CD14-positive monocyte (primary cell): Measurements from ENCODE around the gene GAB1. TPM values are rescaled to one million over a fixed set of nuclear protein-coding genes. Genes with fewer than 3 reads are reported as not detected.

Experiments
- DNase-seq, 3 donors: peaks; one replicate each; pipeline ENCODE4 v3.0.0-alpha.2; 2011 to 2022
- H2AFZ ChIP-seq: 2 replicates; pipeline ENCODE4 v1.6.0; 2012; ENCODE audit warnings: mild to moderate bottlenecking, low read depth, low read length, inconsistent platforms; ENCODE audit not compliant: insufficient read depth, poor library complexity, severe bottlenecking
- H3K27ac ChIP-seq, 2 donors: 1 replicate in 1 of 2; 2 replicates in 1 of 2; pipeline ENCODE4 v1.5.1; 2012 to 2013; ENCODE audit warnings: low read length in 2 of 2, control low read depth in 1 of 2, inconsistent platforms in 1 of 2, low read depth in 1 of 2, mild to moderate bottlenecking in 1 of 2
- H3K27me3 ChIP-seq, 2 donors: one replicate each; pipeline versions ENCODE4 v1.6.0 to v1.6.1; 2011 to 2013; ENCODE audit warnings: low read length in 2 of 2; ENCODE audit not compliant: control insufficient read depth in 2 of 2, insufficient read depth in 2 of 2
- H3K36me3 ChIP-seq, 2 donors: replicated peaks in 1 of 2; 1 replicate in 1 of 2; 2 replicates in 1 of 2; pipeline versions ENCODE4 v1.5.1 to v1.6.1; 2012 to 2013; ENCODE audit warnings: low read length in 2 of 2, control low read depth in 1 of 2, inconsistent platforms in 1 of 2, mild to moderate bottlenecking in 1 of 2; ENCODE audit not compliant: insufficient read depth in 2 of 2, control insufficient read depth in 1 of 2
- H3K4me1 ChIP-seq, 2 donors: 1 replicate in 1 of 2; 2 replicates in 1 of 2; pipeline versions ENCODE4 v1.5.1 to v1.6.1; 2012 to 2013; ENCODE audit warnings: low read length in 2 of 2, control low read depth in 1 of 2, inconsistent platforms in 1 of 2, mild to moderate bottlenecking in 1 of 2, moderate library complexity in 1 of 2; ENCODE audit not compliant: insufficient read depth in 2 of 2, control insufficient read depth in 1 of 2
- H3K4me2 ChIP-seq: replicated peaks from 2 replicates; pipeline ENCODE3; 2012; ENCODE audit warnings: low read length, moderate library complexity, mild to moderate bottlenecking; ENCODE audit not compliant: poor library complexity, severe bottlenecking; ENCODE audit errors: extremely low read depth
- H3K4me3 ChIP-seq, 3 experiments: fragments of 200-600 bp in 1 of 3; sonication (generic) in 1 of 3; replicated peaks in 1 of 3; 1 replicate in 2 of 3; 2 replicates in 1 of 3; pipeline ENCODE4 v1.5.1; 2011 to 2013; ENCODE audit warnings: low read length in 3 of 3, mild to moderate bottlenecking in 3 of 3, control low read depth in 2 of 3, low read depth in 2 of 3, inconsistent platforms in 1 of 3, moderate library complexity in 1 of 3
- H3K79me2 ChIP-seq: 2 replicates; pipeline ENCODE4 v1.6.0; 2012; ENCODE audit warnings: mild to moderate bottlenecking, control low read depth, inconsistent platforms, low read length, moderate library complexity; ENCODE audit not compliant: insufficient read depth
- H3K9ac ChIP-seq: 2 replicates; pipeline ENCODE4 v1.6.0; 2017; ENCODE audit warnings: low read length, mild to moderate bottlenecking; ENCODE audit not compliant: insufficient read depth, poor library complexity, severe bottlenecking
- H3K9me3 ChIP-seq, 2 donors: replicated peaks in 1 of 2; 1 replicate in 1 of 2; 2 replicates in 1 of 2; pipeline versions ENCODE4 v1.5.1 to v1.6.1; 2012 to 2013; ENCODE audit warnings: low read length in 2 of 2, control low read depth in 1 of 2; ENCODE audit not compliant: control insufficient read depth in 1 of 2, insufficient read depth in 1 of 2
- H4K20me1 ChIP-seq: 2 replicates; pipeline ENCODE4 v1.6.0; 2012; ENCODE audit warnings: mild to moderate bottlenecking, low read length, control low read depth, moderate library complexity; ENCODE audit not compliant: insufficient read depth
- H3K27ac Mint-ChIP-seq, 7 donors: one replicate each; pipeline ENCODE4 v1.8.0; 2020; ENCODE audit warnings: mild to moderate bottlenecking in 7 of 7, mixed read lengths in 7 of 7, moderate library complexity in 6 of 7, inconsistent platforms in 2 of 7
- H3K27me3 Mint-ChIP-seq, 3 donors: one replicate each; pipeline ENCODE4 v1.8.0; 2021 to 2022; ENCODE audit warnings: low read depth in 3 of 3, mild to moderate bottlenecking in 3 of 3, mixed read lengths in 3 of 3, moderate library complexity in 3 of 3, inconsistent platforms in 1 of 3
- H3K36me3 Mint-ChIP-seq, 2 donors: one replicate each; pipeline ENCODE4 v1.8.0; 2020; ENCODE audit warnings: mixed read lengths in 2 of 2, inconsistent platforms in 1 of 2, mild to moderate bottlenecking in 1 of 2
- H3K4me1 Mint-ChIP-seq: one replicate; pipeline ENCODE4 v1.8.0; 2020; ENCODE audit warnings: mild to moderate bottlenecking, mixed read lengths
- H3K4me3 Mint-ChIP-seq, 2 donors: one replicate each; pipeline ENCODE4 v1.8.0; 2020; ENCODE audit warnings: mild to moderate bottlenecking in 2 of 2, mixed read lengths in 2 of 2, moderate library complexity in 1 of 2
- H3K9me3 Mint-ChIP-seq, 7 donors: one replicate each; pipeline ENCODE4 v1.8.0; 2020 to 2022; ENCODE audit warnings: mixed read lengths in 7 of 7, mild to moderate bottlenecking in 6 of 7, moderate library complexity in 6 of 7, inconsistent platforms in 2 of 7
- WGBS: methylation state at CpG from one replicate; pipeline ENCODE4 v1.1.5; 2013; ENCODE audit warnings: missing lambda C conversion rate; ENCODE audit not compliant: insufficient coverage; 5-methylcytosine and 5-hydroxymethylcytosine counted together
- intact Hi-C, 2 donors: fragments of 100-400 bp; cut with micrococcal nuclease; formaldehyde crosslinking; loops; one replicate each; pipeline versions ENCODE4 v1.15.0 to v1.15.1; 2023
- polyA plus RNA-seq, 3 donors: library from polyadenylated mRNA; depleted of rRNA in 1 of 3; unstranded in 2 of 3; stranded (reverse) in 1 of 3; fragments of 300-500 nt in 2 of 3; fragments of >200 nt in 1 of 3; fragmentation: Illumina TruSeq in 2 of 3; gene quantifications; 1 replicate in 2 of 3; 2 replicates in 1 of 3; pipeline ENCODE4 v1.2.3, GENCODE V29; 2012 to 2021
- TF ChIP-seq, protein P1 (sequence below): fragments of 200-600 bp; IDR thresholded peaks from one replicate; pipeline ENCODE4 v1.8.0; 2022; ENCODE audit warnings: antibody characterized with exemption, mild to moderate bottlenecking

Gene GAB1
- polyA plus RNA-seq, 3 donors = 0.55 to 7.3 (median 0.69) TPM

DNA sequence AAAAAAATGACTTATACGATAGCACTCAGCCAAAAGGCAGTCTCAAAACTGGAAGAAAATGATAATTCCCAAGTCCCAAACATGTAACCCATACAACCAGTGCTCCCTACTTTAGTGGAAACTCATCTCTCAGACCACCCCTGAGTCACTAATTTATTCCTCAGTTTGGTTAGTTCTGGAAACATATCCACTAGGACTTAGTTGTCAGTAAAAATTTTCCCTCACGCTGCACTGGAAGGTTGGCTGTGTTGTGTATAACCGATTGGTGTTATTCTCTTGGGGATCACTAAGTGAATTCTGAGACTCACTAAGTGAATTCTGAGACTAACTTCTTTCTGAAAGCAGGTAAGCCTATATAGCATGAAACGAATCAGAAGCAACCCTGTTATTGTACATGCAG is 48.5 kb upstream of the GAB1 start:
- no peaks in the 10 kb centered on the region for H3K4me1 ChIP-seq
- no peak overlapping the region for H3K4me2 ChIP-seq
- H2AFZ ChIP-seq = no peak overlapping the region
- no peak for DNase-seq
- H3K4me3 Mint-ChIP-seq = no peak overlapping the region
- H3K9me3 ChIP-seq = no peaks in the 10 kb centered on the region
- H4K20me1 ChIP-seq = no peaks in the 10 kb centered on the region
- H3K27ac Mint-ChIP-seq = no peak overlapping the region
- TF ChIP-seq, protein P1, sequence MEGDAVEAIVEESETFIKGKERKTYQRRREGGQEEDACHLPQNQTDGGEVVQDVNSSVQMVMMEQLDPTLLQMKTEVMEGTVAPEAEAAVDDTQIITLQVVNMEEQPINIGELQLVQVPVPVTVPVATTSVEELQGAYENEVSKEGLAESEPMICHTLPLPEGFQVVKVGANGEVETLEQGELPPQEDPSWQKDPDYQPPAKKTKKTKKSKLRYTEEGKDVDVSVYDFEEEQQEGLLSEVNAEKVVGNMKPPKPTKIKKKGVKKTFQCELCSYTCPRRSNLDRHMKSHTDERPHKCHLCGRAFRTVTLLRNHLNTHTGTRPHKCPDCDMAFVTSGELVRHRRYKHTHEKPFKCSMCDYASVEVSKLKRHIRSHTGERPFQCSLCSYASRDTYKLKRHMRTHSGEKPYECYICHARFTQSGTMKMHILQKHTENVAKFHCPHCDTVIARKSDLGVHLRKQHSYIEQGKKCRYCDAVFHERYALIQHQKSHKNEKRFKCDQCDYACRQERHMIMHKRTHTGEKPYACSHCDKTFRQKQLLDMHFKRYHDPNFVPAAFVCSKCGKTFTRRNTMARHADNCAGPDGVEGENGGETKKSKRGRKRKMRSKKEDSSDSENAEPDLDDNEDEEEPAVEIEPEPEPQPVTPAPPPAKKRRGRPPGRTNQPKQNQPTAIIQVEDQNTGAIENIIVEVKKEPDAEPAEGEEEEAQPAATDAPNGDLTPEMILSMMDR = no peak
- no peak overlapping the region for H3K9ac ChIP-seq
- H3K4me1 Mint-ChIP-seq = no peaks in the 10 kb centered on the region
- no peaks in the 10 kb centered on the region for H3K27me3 ChIP-seq
- no peak overlapping the region for H3K4me3 ChIP-seq
- no peak overlapping the region for H3K27ac ChIP-seq
- no CpG with 5 or more reads among the region's 4 CpGs for WGBS
- no peaks in the 10 kb centered on the region for H3K36me3 Mint-ChIP-seq
- peaks cover 0 to 2% (median 2%) of the 10 kb centered on the region in 3 donors for H3K27me3 Mint-ChIP-seq
- H3K36me3 ChIP-seq = no peaks in the 10 kb centered on the region
- H3K9me3 Mint-ChIP-seq = no peaks in the 10 kb centered on the region
- intact Hi-C loops = no loop called here
- no peaks in the 10 kb centered on the region for H3K79me2 ChIP-seq

DNA sequence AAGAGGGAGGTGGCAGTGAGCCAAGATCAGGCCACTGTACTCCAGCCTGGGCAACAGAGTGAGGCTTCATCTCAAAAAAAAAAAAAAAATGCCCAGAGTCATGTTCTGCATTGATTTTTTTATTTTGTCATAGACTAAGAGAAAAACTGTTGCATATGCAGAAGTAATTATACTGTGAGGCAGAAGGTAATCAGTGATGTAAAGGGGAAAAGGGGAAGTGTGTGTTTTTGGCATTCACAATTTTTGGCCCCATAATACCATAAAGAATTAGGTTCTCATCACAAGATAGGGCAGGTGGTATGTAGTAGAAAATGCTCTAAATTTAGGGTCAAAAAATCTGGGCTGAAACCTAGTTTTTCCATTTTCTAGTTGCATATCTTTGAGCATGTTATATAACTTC is 47.3 kb upstream of the GAB1 start:
- Histone ChIP-seq H4K20me1 (no peaks in the 10 kb centered on the region), H3K4me3 (no peak overlapping the region), H3K9me3 (no peaks in the 10 kb centered on the region), H3K27ac (no peak overlapping the region), H3K79me2 (no peaks in the 10 kb centered on the region), H3K9ac (no peak overlapping the region), H2AFZ (no peak overlapping the region), H3K36me3 (no peaks in the 10 kb centered on the region), H3K4me1 (no peaks in the 10 kb centered on the region), H3K4me2 (no peak overlapping the region), H3K27me3 (no peaks in the 10 kb centered on the region)
- peaks cover 0 to 2% (median 2%) of the 10 kb centered on the region in 3 donors for H3K27me3 Mint-ChIP-seq
- intact Hi-C loops = no loop called here
- H3K36me3 Mint-ChIP-seq = no peaks in the 10 kb centered on the region
- no peak overlapping the region for H3K27ac Mint-ChIP-seq
- TF ChIP-seq, protein P1 = no peak
- no peak overlapping the region for H3K4me3 Mint-ChIP-seq
- no peaks in the 10 kb centered on the region for H3K9me3 Mint-ChIP-seq
- DNase-seq = peak in 1 of 3 donors; percentile 2
- H3K4me1 Mint-ChIP-seq = no peaks in the 10 kb centered on the region
